Prostate gland (tissue), 2 donors: ENCODE results near the gene SLC12A8.

Experiments used
- POLR2AphosphoS5 ChIP-seq: sonication (generic); formaldehyde crosslinking; IDR thresholded peaks from one replicate; pipeline ENCODE4 v1.6.1; 2017; ENCODE audit warnings: antibody characterized with exemption
- TF ChIP-seq, protein P1 (sequence below), 4 experiments: fragments of 200-600 bp in 2 of 4; fragments of 450-650 bp in 2 of 4; sonication (generic) in 2 of 4; IDR thresholded peaks; 1 replicate in 3 of 4; 2 replicates in 1 of 4; pipeline ENCODE4 v1.5.1; 2016 to 2019; ENCODE audit warnings: antibody characterized with exemption in 4 of 4, mild to moderate bottlenecking in 2 of 4, moderate library complexity in 2 of 4

GRCh38 chr3:125068265-125068664, 144.3 kb downstream of the SLC12A8 start:
- TF ChIP-seq, protein P1, sequence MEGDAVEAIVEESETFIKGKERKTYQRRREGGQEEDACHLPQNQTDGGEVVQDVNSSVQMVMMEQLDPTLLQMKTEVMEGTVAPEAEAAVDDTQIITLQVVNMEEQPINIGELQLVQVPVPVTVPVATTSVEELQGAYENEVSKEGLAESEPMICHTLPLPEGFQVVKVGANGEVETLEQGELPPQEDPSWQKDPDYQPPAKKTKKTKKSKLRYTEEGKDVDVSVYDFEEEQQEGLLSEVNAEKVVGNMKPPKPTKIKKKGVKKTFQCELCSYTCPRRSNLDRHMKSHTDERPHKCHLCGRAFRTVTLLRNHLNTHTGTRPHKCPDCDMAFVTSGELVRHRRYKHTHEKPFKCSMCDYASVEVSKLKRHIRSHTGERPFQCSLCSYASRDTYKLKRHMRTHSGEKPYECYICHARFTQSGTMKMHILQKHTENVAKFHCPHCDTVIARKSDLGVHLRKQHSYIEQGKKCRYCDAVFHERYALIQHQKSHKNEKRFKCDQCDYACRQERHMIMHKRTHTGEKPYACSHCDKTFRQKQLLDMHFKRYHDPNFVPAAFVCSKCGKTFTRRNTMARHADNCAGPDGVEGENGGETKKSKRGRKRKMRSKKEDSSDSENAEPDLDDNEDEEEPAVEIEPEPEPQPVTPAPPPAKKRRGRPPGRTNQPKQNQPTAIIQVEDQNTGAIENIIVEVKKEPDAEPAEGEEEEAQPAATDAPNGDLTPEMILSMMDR (IDR thresholded peaks at IDR 0.05) = no peak
- no peak for TF ChIP-seq POLR2AphosphoS5
